GM23248 (cell line): ENCODE data around the gene NASP. TPM values are rescaled to one million over a fixed set of nuclear protein-coding genes. Genes with fewer than 3 reads are reported as not detected.

Source experiments
- DNase-seq: peaks from one replicate; pipeline ENCODE4 v3.0.0-alpha.2; 2015
- H2AFZ ChIP-seq: fragments of 200-600 bp; sonication (generic); 2 replicates; pipeline ENCODE4 v1.6.1; 2016; ENCODE audit warnings: antibody characterized with exemption
- H3F3A ChIP-seq: fragments of 200-600 bp; sonication (generic); 2 replicates; pipeline ENCODE4 v1.6.1; 2016; ENCODE audit warnings: mild to moderate bottlenecking, antibody characterized with exemption, mixed run types; ENCODE audit not compliant: insufficient read depth
- H3K27ac ChIP-seq: fragments of 200-600 bp; sonication (generic); 2 replicates; pipeline ENCODE4 v1.5.1; 2016; ENCODE audit warnings: mild to moderate bottlenecking
- H3K27me3 ChIP-seq: fragments of 200-600 bp; sonication (generic); replicated peaks from 2 replicates; pipeline ENCODE4 v1.6.1; 2016; ENCODE audit warnings: mild to moderate bottlenecking; ENCODE audit not compliant: insufficient read depth
- H3K36me3 ChIP-seq: fragments of 200-600 bp; sonication (generic); 2 replicates; pipeline ENCODE4 v1.6.1; 2016; ENCODE audit warnings: low read depth, mild to moderate bottlenecking
- H3K4me1 ChIP-seq: fragments of 200-600 bp; sonication (generic); 2 replicates; pipeline ENCODE4 v1.6.1; 2016; ENCODE audit warnings: mild to moderate bottlenecking; ENCODE audit not compliant: insufficient read depth
- H3K4me2 ChIP-seq: fragments of 200-600 bp; sonication (generic); one replicate; pipeline ENCODE4 v1.6.1; 2016; ENCODE audit warnings: mild to moderate bottlenecking; ENCODE audit not compliant: unreplicated experiment
- H3K4me3 ChIP-seq: fragments of 200-600 bp; sonication (generic); 2 replicates; pipeline ENCODE4 v1.5.1; 2016; ENCODE audit warnings: mild to moderate bottlenecking
- H3K79me2 ChIP-seq: fragments of 200-600 bp; sonication (generic); 2 replicates; pipeline ENCODE4 v1.6.1; 2016; ENCODE audit warnings: mild to moderate bottlenecking; ENCODE audit not compliant: insufficient read depth
- H3K9ac ChIP-seq: fragments of 200-600 bp; sonication (generic); 2 replicates; pipeline ENCODE4 v1.6.1; 2016; ENCODE audit warnings: mild to moderate bottlenecking
- H3K9me2 ChIP-seq: fragments of 200-600 bp; sonication (generic); 2 replicates; pipeline ENCODE4 v1.6.1; 2016; ENCODE audit warnings: mixed run types, mild to moderate bottlenecking, moderate library complexity; ENCODE audit not compliant: insufficient read depth
- H3K9me3 ChIP-seq: fragments of 200-600 bp; sonication (generic); one replicate; pipeline ENCODE4 v1.6.1; 2017; ENCODE audit warnings: low read depth
- H4K20me1 ChIP-seq: fragments of 200-600 bp; sonication (generic); 2 replicates; pipeline ENCODE4 v1.6.0; 2016; ENCODE audit not compliant: insufficient read depth
- EZH2 ChIP-seq: fragments of 200-600 bp; sonication (generic); IDR thresholded peaks from 2 replicates; pipeline ENCODE4 v1.6.1; 2018; ENCODE audit warnings: antibody characterized with exemption, mild to moderate bottlenecking; ENCODE audit not compliant: insufficient read depth, poor library complexity, severe bottlenecking
- EZH2phosphoT487 ChIP-seq: fragments of 200-600 bp; sonication (generic); IDR thresholded peaks from 2 replicates; pipeline ENCODE4 v1.6.1; 2018; ENCODE audit warnings: antibody characterized with exemption, moderate library complexity, mild to moderate bottlenecking, low read depth; ENCODE audit not compliant: insufficient read depth
- WGBS, 2 experiments: methylation state at CpG; one replicate each; pipeline ENCODE4 v1.1.6; 2015 to 2017; ENCODE audit warnings: low lambda C conversion rate in 2 of 2, low coverage in 1 of 2; ENCODE audit errors: missing lambda C conversion rate in 2 of 2; 5-methylcytosine and 5-hydroxymethylcytosine counted together
- in situ Hi-C: fragments of 300-500 bp; cut with MboI; formaldehyde crosslinking; loops from 2 replicates; pipeline ENCODE4 v1.15.0; 2020
- polyA plus RNA-seq: library from polyadenylated mRNA; unstranded; fragments of >200 nt; fragmentation: Nextera tagmentation; extraction: Ambion mirVana; gene quantifications from 2 replicates; pipeline ENCODE4 v1.2.1, GENCODE V29; 2016
- total RNA-seq: library from RNA; depleted of rRNA; stranded (reverse); fragments of >200 nt; shearing (Covaris generic); gene quantifications from 2 replicates; pipeline ENCODE4 v1.2.3, GENCODE V29; 2014

Gene NASP
- total and polyA plus RNA-seq, 2 experiments from 2014 or later = 30.3 to 39.1 TPM

- WGBS, 2 experiments = 60 to 70% methylated on average over 6 of the region's 6 CpGs
- Histone ChIP-seq H3K9me2 (no peaks in the 10 kb centered on the region), H3K36me3 (0 out of 2 replicates have a peak, but pooled peaks cover 3% of the 10 kb centered on the region), H3K27me3 (no peaks in the 10 kb centered on the region), H3K4me1 (no peaks in the 10 kb centered on the region), H2AFZ (no peak overlapping the region), H3K9me3 (no peaks in the 10 kb centered on the region), H3K4me3 (no peak overlapping the region), H4K20me1 (no peaks in the 10 kb centered on the region), H3K27ac (no peak overlapping the region), H3F3A (no peaks in the 10 kb centered on the region), H3K9ac (no peak overlapping the region), H3K79me2 (peaks cover 66% of the 10 kb centered on the region), H3K4me2 (no peak overlapping the region)
- no peak for TF ChIP-seq EZH2
- no peak for DNase-seq
- in situ Hi-C loops = no loop called here
Measured at GRCh38 chr1:45554198-45554597, 29.6 kb upstream of the NASP start.

- no peak overlapping the region for H3K27ac ChIP-seq
- no peaks in the 10 kb centered on the region for H3K4me1 ChIP-seq
- H4K20me1 ChIP-seq = no peaks in the 10 kb centered on the region
- no peaks in the 10 kb centered on the region for H3F3A ChIP-seq
- 0 out of 2 replicates have a peak, but pooled peaks cover 3% of the 10 kb centered on the region for H3K36me3 ChIP-seq
- H3K9me3 ChIP-seq = no peaks in the 10 kb centered on the region
- H3K9me2 ChIP-seq = no peaks in the 10 kb centered on the region
- no peaks in the 10 kb centered on the region for H3K27me3 ChIP-seq
- in situ Hi-C loops = no loop called here
- DNase-seq = no peak
- peaks cover 56% of the 10 kb centered on the region for H3K79me2 ChIP-seq
- no peak overlapping the region for H3K4me3 ChIP-seq
- WGBS, 2 experiments = 94 to 95% methylated on average over 3 of the region's 3 CpGs
- H3K4me2 ChIP-seq = no peak overlapping the region
- no peak overlapping the region for H3K9ac ChIP-seq
- H2AFZ ChIP-seq = no peak overlapping the region
- TF ChIP-seq EZH2phosphoT487 = no peak
- no peak for TF ChIP-seq EZH2
Measured at GRCh38 chr1:45557422-45557944, 26.4 kb upstream of the NASP start.

GRCh38 chr1:45563843-45564242, 20.0 kb upstream of the NASP start:
- H3K4me1 ChIP-seq = no peaks in the 10 kb centered on the region
- in situ Hi-C loops = loop anchor here (10.0 kb wide), 1 partner anchor 199 kb away; no protein-coding TSS in a partner anchor
- H3K79me2 ChIP-seq = peaks cover 12% of the 10 kb centered on the region
- H2AFZ ChIP-seq = no peak overlapping the region
- H3K27ac ChIP-seq = no peak overlapping the region
- H3K27me3 ChIP-seq = no peaks in the 10 kb centered on the region
- no peaks in the 10 kb centered on the region for H4K20me1 ChIP-seq
- H3K4me2 ChIP-seq = no peak overlapping the region
- no peaks in the 10 kb centered on the region for H3K9me2 ChIP-seq
- H3K4me3 ChIP-seq = no peak overlapping the region
- 95 to 98% methylated on average over 2 of the region's 2 CpGs for WGBS, 2 experiments
- no peaks in the 10 kb centered on the region for H3K9me3 ChIP-seq
- peaks cover 14% of the 10 kb centered on the region for H3K36me3 ChIP-seq
- no peak for TF ChIP-seq EZH2
- TF ChIP-seq EZH2phosphoT487 = no peak
- 0 out of 2 replicates have a peak, but pooled peaks cover under 1% of the 10 kb centered on the region for H3F3A ChIP-seq
- no peak for DNase-seq
- H3K9ac ChIP-seq = no peak overlapping the region

GRCh38 chr1:45566722-45567121, 17.1 kb upstream of the NASP start:
- no peak for TF ChIP-seq EZH2
- no peak for TF ChIP-seq EZH2phosphoT487
- Histone ChIP-seq H3K4me3 (no peak overlapping the region), H3F3A (0 out of 2 replicates have a peak, but pooled peaks cover 10% of the 10 kb centered on the region), H3K27ac (no peak overlapping the region), H3K9me3 (no peaks in the 10 kb centered on the region), H3K27me3 (no peaks in the 10 kb centered on the region), H3K4me1 (no peaks in the 10 kb centered on the region), H3K9ac (no peak overlapping the region), H3K36me3 (peaks cover 14% of the 10 kb centered on the region), H3K4me2 (no peak overlapping the region), H3K9me2 (no peaks in the 10 kb centered on the region), H2AFZ (no peak overlapping the region), H3K79me2 (no peaks in the 10 kb centered on the region), H4K20me1 (no peaks in the 10 kb centered on the region)
- in situ Hi-C loops = loop anchor here (10.0 kb wide), 1 partner anchor 202 kb away; no protein-coding TSS in a partner anchor
- no peak for DNase-seq
- WGBS, 2 experiments = 18 to 22% methylated on average over 5 of the region's 5 CpGs
